Panc1 (cell line): ENCODE results near the gene SCNN1B. TPM values are rescaled to one million over a fixed set of nuclear protein-coding genes. Genes with fewer than 3 reads are reported as not detected.

ENCODE experiments used
- ATAC-seq: fragments of 200-7000 bp; cut with Tn5 transposase; 2 replicates; pipeline ENCODE4 v1.9.1; 2020; ENCODE audit warnings: mild to moderate bottlenecking, moderate library complexity
- BruUV-seq: library from RNA; stranded (reverse); fragments of 400-500 nt; replicated peaks from 2 replicates; lab custom pipeline; 2021; lab: Mats Ljungman, UMichigan
- CTCF ChIA-PET: fragments of 300-600 bp; sonication (Branson Sonifier 250); formaldehyde crosslinking; loops from one replicate; lab custom pipeline; 2022; ENCODE audit warnings: antibody characterized with exemption; lab: Charles Lee
- POLR2A ChIA-PET: fragments of 300-600 bp; sonication (Branson Sonifier 250); formaldehyde crosslinking; loops from one replicate; lab custom pipeline; 2022; ENCODE audit warnings: antibody characterized with exemption; lab: Charles Lee
- DNase-seq: peaks from one replicate; pipeline ENCODE4 v3.0.0-alpha.2; 2010; ENCODE audit warnings: low read depth, low spot score
- H3K27ac ChIP-seq: 2 replicates; pipeline ENCODE4 v1.5.1; 2011; ENCODE audit warnings: mild to moderate bottlenecking, low read length, inconsistent platforms
- H3K27me3 ChIP-seq: fragments of 200-500 bp; sonication (Bioruptor generic); 2 replicates; pipeline ENCODE4 v1.6.0; 2014; ENCODE audit warnings: low read length, inconsistent platforms; ENCODE audit not compliant: control insufficient read depth, insufficient read depth
- H3K36me3 ChIP-seq: fragments of 200-500 bp; sonication (Bioruptor generic); 2 replicates; pipeline ENCODE4 v1.5.1; 2014; ENCODE audit warnings: inconsistent platforms, mild to moderate bottlenecking, low read length, moderate library complexity; ENCODE audit not compliant: control insufficient read depth, insufficient read depth
- H3K4me1 ChIP-seq: 2 replicates; pipeline ENCODE4 v1.5.1; 2011; ENCODE audit warnings: inconsistent platforms, mild to moderate bottlenecking, low read length, moderate library complexity; ENCODE audit not compliant: control insufficient read depth, insufficient read depth
- H3K4me3 ChIP-seq, 2 experiments: 2 replicates each; pipeline ENCODE4 v1.5.1; 2011 to 2012; ENCODE audit warnings: low read depth in 2 of 2, low read length in 2 of 2, mild to moderate bottlenecking in 2 of 2, inconsistent platforms in 1 of 2, moderate library complexity in 1 of 2
- H3K9me3 ChIP-seq: fragments of 200-500 bp; sonication (Bioruptor generic); 2 replicates; pipeline ENCODE4 v1.5.1; 2014; ENCODE audit warnings: low read depth, mild to moderate bottlenecking, inconsistent platforms, low read length, moderate library complexity; ENCODE audit not compliant: control insufficient read depth, insufficient read depth
- CTCF ChIP-seq: fragments of 450-650 bp; IDR thresholded peaks from 2 replicates; pipeline ENCODE4 v1.5.1; 2017; ENCODE audit warnings: mild to moderate bottlenecking
- POLR2AphosphoS5 ChIP-seq: IDR thresholded peaks from 2 replicates; pipeline ENCODE4 v1.6.1; 2012; ENCODE audit warnings: mild to moderate bottlenecking, low read depth, low read length, moderate library complexity
- REST ChIP-seq, 2 experiments: IDR thresholded peaks; 2 replicates each; pipeline ENCODE4 v1.6.1; 2011 to 2012; ENCODE audit warnings: low read depth in 2 of 2, control low read depth in 1 of 2, low read length in 1 of 2, mild to moderate bottlenecking in 1 of 2, moderate library complexity in 1 of 2; ENCODE audit not compliant: insufficient read depth in 1 of 2
- SIN3A ChIP-seq: IDR thresholded peaks from 2 replicates; pipeline ENCODE4 v1.6.1; 2012; ENCODE audit warnings: low read depth, mild to moderate bottlenecking, low read length, moderate library complexity, borderline replicate concordance; ENCODE audit not compliant: insufficient read depth
- TCF7L2 ChIP-seq: IDR thresholded peaks from 2 replicates; pipeline ENCODE4 v1.6.1; 2011; ENCODE audit warnings: mild to moderate bottlenecking, low read depth, low read length, inconsistent platforms
- in situ Hi-C: cut with HindIII; loops from 2 replicates; pipeline ENCODE4 v1.10.0; 2016; ENCODE audit warnings: low sequenced_read_pairs, low pct_unique_long_range_greater_than_20kb
- intact Hi-C: fragments of 100-400 bp; cut with micrococcal nuclease; formaldehyde crosslinking; loops from one replicate; pipeline ENCODE4 v1.10.0; 2022; ENCODE audit not compliant: unreplicated experiment
- total RNA-seq: library from RNA; stranded (reverse); gene quantifications from one replicate; pipeline ENCODE4 v1.2.1, GENCODE V29; 2021; ENCODE audit not compliant: unreplicated experiment

Gene SCNN1B
- total RNA-seq, 1 experiment from 2014 or later, result 10.7 TPM

- no peaks in the 10 kb centered on the region for H3K9me3 ChIP-seq
- ChIA-PET CTCF (no interaction called here), POLR2A (interaction anchor here (0.7 kb wide), 1 partner anchor 21 kb away, joined by 9 read pairs; no protein-coding TSS in a partner anchor)
- no peaks in the 10 kb centered on the region for H3K36me3 ChIP-seq
- DNase-seq (no peak), ATAC-seq (peak; percentile 47; the same call in 1 of the 2 replicates)
- H3K27me3 ChIP-seq, result no peaks in the 10 kb centered on the region
- no peak overlapping the region for H3K4me3 ChIP-seq
- intact Hi-C loops (no loop called here), in situ Hi-C loops (no loop called here)
- BruUV-seq, result no TSS peak
- TF ChIP-seq SIN3A (no peak), POLR2AphosphoS5 (no peak), CTCF (no peak), TCF7L2 (no peak), REST (IDR thresholded peaks at IDR 0.05; ENCODE audit: insufficient read depth in 1 of 2, low read depth in 2 of 2, low read length in 1 of 2) (no peak)
- no peaks in the 10 kb centered on the region for H3K4me1 ChIP-seq
- H3K27ac ChIP-seq, result no peak overlapping the region
Measured at GRCh38 chr16:23374721-23375510, 72.8 kb downstream of the SCNN1B start.

GRCh38 chr16:23375643-23376042, 73.5 kb downstream of the SCNN1B start:
- Histone ChIP-seq H3K4me1 (no peaks in the 10 kb centered on the region), H3K27ac (no peak overlapping the region), H3K36me3 (no peaks in the 10 kb centered on the region), H3K4me3 (no peak overlapping the region), H3K27me3 (no peaks in the 10 kb centered on the region), H3K9me3 (no peaks in the 10 kb centered on the region)
- in situ Hi-C loops, result no loop called here
- CTCF ChIA-PET, result no interaction called here
- ATAC-seq, result 0 out of 2 replicates have a peak, but pooled peaks have one; percentile 49
- intact Hi-C loops, result no loop called here
- BruUV-seq, result no TSS peak
- TF ChIP-seq REST (IDR thresholded peaks at IDR 0.05; ENCODE audit: insufficient read depth in 1 of 2, low read depth in 2 of 2, low read length in 1 of 2), result no peak
- TF ChIP-seq CTCF, result no peak
- no peak for TF ChIP-seq TCF7L2
- TF ChIP-seq POLR2AphosphoS5, result no peak
- no peak for TF ChIP-seq SIN3A
- POLR2A ChIA-PET, result no interaction called here
- no peak for DNase-seq
